Measurements from ENCODE around the gene CAPN5. TPM values are rescaled to one million over a fixed set of nuclear protein-coding genes. Genes with fewer than 3 reads are reported as not detected.
A peak's percentile ranks its signal among the peaks of the same experiment; 100 is the strongest.

Gene CAPN5
- total and polyA plus RNA-seq, 5 donors, result 2.9 to 6.9 (median 5.2) TPM

DNA sequence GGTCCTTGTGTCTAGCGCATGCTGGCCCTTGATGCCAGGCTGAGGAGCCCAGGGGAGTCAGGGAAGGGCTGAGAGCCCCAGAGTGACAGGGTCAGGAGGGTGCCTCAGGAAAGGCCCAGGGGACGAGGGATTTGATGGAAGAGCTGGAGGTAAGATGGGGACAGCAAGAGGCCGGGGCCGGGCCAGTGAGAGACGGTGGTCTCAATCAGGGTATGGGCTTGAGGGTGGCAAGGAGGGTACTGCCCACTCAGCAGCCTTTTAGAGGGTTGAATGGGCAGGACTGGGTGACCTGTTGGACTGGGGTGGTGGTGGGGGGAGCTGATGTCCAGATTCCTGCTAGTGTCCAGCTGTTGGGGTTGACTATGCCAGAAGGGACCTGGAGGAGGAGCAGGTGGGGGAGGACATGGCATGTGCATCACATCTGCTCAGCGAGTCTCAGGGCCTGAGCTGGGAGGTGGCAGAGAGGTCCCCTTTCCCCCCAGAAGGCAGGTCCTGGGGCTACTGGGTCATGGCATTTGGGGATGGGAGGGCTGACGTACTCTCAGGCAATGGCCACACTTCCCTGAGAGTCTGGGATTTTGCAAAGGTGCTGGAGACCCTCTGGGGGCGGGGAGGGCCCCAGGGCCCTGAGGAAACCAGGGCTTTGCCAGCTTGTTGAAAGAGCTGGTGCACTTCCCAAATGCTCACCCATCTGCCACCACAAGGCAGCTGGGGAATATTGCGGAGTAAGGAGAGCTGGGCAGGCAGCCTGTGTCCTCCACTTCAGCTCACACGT is 79.7 kb downstream of the CAPN5 start:
- H3K4me1 ChIP-seq (ENCODE audit: control insufficient read depth, insufficient read depth, low read length), result peaks cover 3% of the 10 kb centered on the region
- ATAC-seq (peak in 1 of 2 donors; percentile 12), DNase-seq (peak in 1 of 3 donors; percentile 33)
- intact Hi-C loops (cut with DNase I), result no loop called here
- no peak overlapping the region for H3K4me3 ChIP-seq (ENCODE audit: low read length)
- WGBS, result 87% methylated on average over 10 of the region's 10 CpGs
- H3K9me3 ChIP-seq (ENCODE audit: control insufficient read depth, low read length), result no peaks in the 10 kb centered on the region
- no peaks in the 10 kb centered on the region for H3K27me3 ChIP-seq (ENCODE audit: control insufficient read depth, insufficient read depth)
- H3K27ac ChIP-seq (ENCODE audit: low read length), result no peak overlapping the region

DNA sequence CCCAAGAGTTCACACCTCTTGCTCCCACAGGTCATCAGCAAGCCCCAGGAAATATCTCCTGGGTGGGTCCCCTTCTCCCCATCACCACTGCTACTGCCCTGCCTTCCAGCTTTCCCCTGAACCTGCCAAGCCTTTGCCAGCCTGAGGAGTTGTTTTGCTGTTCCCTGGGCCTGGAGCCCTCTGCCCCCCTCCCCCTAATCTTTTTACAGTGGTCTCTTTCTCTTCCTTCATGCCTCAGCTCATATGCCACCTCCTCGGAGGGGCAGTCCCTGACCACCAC is 80.2 kb downstream of the CAPN5 start:
- Histone ChIP-seq H3K4me1 (ENCODE audit: control insufficient read depth, insufficient read depth, low read length) (peaks cover 3% of the 10 kb centered on the region), H3K9me3 (ENCODE audit: control insufficient read depth, low read length) (no peaks in the 10 kb centered on the region), H3K4me3 (ENCODE audit: low read length) (no peak overlapping the region), H3K27me3 (ENCODE audit: control insufficient read depth, insufficient read depth) (no peaks in the 10 kb centered on the region), H3K27ac (ENCODE audit: low read length) (no peak overlapping the region)
- WGBS, result 95% methylated on average over 1 of the region's 1 CpG
- intact Hi-C loops (cut with DNase I), result no loop called here
- DNase-seq (no peak), ATAC-seq (no peak)

DNA sequence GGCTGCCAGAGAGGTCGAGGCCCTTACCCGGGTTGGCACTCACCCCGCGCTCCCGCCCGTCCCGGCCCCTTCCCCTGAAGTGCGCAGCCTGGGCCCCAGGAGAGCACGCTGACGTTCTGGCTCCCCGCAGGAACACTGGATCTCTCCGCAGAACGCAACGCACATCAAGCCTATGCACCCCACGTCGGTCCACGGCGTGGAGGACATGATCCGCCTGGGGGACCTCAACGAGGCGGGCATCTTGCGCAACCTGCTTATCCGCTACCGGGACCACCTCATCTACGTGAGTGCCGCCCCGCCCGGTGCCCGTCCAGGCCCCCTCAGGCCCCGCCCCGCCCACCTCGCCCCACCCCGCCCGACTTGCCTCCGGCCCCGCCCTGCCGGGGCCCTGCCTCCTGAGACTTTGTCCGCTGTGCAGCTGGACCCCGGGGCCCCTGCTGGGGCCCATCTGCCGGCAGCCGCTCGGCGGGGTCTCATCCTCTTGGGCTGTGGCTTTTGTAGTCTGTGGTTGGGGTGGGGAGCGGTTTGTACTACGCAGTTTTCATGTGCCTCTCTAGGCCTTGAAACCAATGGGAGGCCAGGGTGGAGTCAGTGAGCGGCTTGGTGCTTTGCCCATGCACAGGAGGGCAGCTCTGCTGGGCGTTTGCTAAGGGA is 81.0 kb downstream of the CAPN5 start:
- ATAC-seq (peak; percentile 23 to 28), DNase-seq (peak in 2 of 3 donors; percentile 57 to 66)
- Histone ChIP-seq H3K4me1 (ENCODE audit: control insufficient read depth, insufficient read depth, low read length) (peaks cover 3% of the 10 kb centered on the region), H3K4me3 (ENCODE audit: low read length) (peak overlapping the region; percentile 21), H3K9me3 (ENCODE audit: control insufficient read depth, low read length) (no peaks in the 10 kb centered on the region), H3K27ac (ENCODE audit: low read length) (no peak overlapping the region), H3K27me3 (ENCODE audit: control insufficient read depth, insufficient read depth) (no peaks in the 10 kb centered on the region)
- intact Hi-C loops (cut with DNase I), result no loop called here
- WGBS, result 25% methylated on average over 47 of the region's 47 CpGs

DNA sequence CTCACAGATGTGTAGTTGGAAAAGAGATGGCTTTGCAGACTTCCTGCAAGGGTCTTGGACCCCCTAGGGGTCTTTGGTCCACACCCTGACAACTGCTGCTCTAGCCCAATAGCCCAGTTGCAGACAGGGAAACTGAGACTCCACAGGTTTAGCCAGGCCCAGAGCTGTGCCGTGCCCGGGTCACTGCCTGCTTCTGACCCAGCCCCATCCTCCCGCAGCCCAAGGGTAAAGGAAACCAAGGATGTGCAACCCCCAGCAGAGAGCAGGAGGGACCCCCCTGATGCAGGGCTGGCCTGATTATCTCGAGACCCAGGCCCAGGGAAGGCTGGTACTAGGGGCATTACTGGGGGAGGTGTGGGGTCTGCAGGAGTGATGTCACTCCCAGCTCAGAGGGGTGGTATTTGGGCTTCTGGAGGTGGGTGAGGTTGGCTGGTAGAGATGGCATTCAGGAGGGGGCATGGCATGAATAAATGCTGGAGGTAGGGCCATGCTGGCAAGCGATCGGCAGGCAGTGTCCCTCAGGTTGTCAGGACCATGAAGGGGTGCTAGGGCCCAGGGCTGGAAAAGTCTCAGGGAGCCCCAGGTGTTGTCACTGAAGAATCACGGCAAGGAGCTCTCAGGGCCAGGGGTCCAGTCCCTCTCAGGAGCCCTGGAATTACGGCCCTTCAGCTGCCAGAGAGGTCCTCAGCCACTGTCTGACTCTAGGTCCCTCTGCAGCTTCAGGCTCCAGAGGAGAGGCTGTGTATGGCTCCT is 82.4 kb downstream of the CAPN5 start:
- 89% methylated on average over 8 of the region's 8 CpGs for WGBS
- no peak for ATAC-seq
- intact Hi-C loops (cut with DNase I), result no loop called here

DNA sequence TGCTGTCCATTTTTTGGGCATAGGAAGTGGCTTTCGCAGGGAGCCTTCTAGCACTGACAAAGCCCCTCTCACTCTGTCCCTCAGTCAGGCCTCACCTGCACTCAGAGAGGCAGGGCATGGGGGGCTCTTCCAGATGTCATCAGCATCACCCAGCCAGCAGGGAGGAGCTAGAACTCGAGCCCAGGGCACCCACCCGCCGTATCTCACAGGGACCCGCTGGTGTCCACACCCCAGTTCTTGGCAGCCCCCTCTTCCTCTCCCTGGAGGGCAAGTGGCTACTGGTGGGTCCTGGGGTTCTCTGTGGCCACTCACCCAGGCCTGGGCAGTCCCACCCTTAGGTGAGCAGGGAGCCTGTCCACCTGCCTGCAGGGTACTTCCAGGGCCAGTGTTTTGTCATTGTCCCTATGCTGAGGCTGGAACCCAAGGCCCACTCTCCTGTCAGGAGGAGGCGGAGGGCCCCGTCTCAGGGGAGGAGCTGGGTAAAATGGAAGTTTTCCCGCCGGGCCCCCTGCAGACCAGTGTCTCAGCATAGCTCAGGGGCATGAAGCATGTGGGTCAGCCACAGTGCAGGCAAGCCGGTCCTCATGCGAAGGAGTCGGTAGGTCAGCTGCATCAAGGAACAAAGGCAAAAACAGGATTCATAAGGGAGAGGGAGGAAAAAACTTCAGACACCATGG is 83.1 kb downstream of the CAPN5 start:
- no peaks in the 10 kb centered on the region for H3K27me3 ChIP-seq (ENCODE audit: control insufficient read depth, insufficient read depth)
- H3K9me3 ChIP-seq (ENCODE audit: control insufficient read depth, low read length), result no peaks in the 10 kb centered on the region
- H3K4me3 ChIP-seq (ENCODE audit: low read length), result no peak overlapping the region
- 84% methylated on average over 12 of the region's 12 CpGs for WGBS
- DNase-seq (peak in 1 of 3 donors; percentile 46), ATAC-seq (no peak)
- intact Hi-C loops (cut with DNase I), result no loop called here
- H3K4me1 ChIP-seq (ENCODE audit: control insufficient read depth, insufficient read depth, low read length), result peaks cover 3% of the 10 kb centered on the region
- no peak overlapping the region for H3K27ac ChIP-seq (ENCODE audit: low read length)

More for the DNA sequence above, 82.4 kb downstream of the CAPN5 start:
- H3K4me1 ChIP-seq (ENCODE audit: control insufficient read depth, insufficient read depth, low read length), result peaks cover 3% of the 10 kb centered on the region
- H3K27me3 ChIP-seq (ENCODE audit: control insufficient read depth, insufficient read depth), result no peaks in the 10 kb centered on the region
- H3K9me3 ChIP-seq (ENCODE audit: control insufficient read depth, low read length), result no peaks in the 10 kb centered on the region
- H3K27ac ChIP-seq (ENCODE audit: low read length), result no peak overlapping the region
- no peak overlapping the region for H3K4me3 ChIP-seq (ENCODE audit: low read length)
- DNase-seq, result peak in 1 of 3 donors; percentile 25

DNA sequence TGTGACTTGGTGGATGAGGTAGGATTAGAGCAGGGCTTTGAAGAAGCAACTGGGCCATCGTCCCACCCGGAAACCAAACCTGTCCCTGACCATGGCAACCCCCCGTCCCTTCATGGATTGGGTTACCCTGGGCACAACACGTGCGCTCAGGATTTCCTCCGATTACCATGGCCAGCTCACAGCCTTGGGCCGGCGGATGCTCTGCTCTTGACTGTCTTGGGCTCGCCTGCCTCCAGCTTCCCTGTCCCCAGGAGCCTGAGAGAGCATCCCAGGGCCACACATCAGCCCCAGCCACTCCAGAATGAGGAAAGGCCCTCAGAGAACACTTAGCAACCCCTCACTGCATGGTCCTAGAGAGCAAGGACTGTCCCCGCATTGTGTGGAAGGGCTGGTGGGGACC is 84.1 kb downstream of the CAPN5 start:
- Histone ChIP-seq H3K4me3 (ENCODE audit: low read length) (no peak overlapping the region), H3K27ac (ENCODE audit: low read length) (no peak overlapping the region), H3K4me1 (ENCODE audit: control insufficient read depth, insufficient read depth, low read length) (peaks cover 3% of the 10 kb centered on the region), H3K27me3 (ENCODE audit: control insufficient read depth, insufficient read depth) (no peaks in the 10 kb centered on the region), H3K9me3 (ENCODE audit: control insufficient read depth, low read length) (no peaks in the 10 kb centered on the region)
- ATAC-seq (no peak), DNase-seq (peak in 1 of 3 donors; percentile 31)
- intact Hi-C loops (cut with DNase I), result no loop called here
- 94% methylated on average over 10 of the region's 10 CpGs for WGBS

DNA sequence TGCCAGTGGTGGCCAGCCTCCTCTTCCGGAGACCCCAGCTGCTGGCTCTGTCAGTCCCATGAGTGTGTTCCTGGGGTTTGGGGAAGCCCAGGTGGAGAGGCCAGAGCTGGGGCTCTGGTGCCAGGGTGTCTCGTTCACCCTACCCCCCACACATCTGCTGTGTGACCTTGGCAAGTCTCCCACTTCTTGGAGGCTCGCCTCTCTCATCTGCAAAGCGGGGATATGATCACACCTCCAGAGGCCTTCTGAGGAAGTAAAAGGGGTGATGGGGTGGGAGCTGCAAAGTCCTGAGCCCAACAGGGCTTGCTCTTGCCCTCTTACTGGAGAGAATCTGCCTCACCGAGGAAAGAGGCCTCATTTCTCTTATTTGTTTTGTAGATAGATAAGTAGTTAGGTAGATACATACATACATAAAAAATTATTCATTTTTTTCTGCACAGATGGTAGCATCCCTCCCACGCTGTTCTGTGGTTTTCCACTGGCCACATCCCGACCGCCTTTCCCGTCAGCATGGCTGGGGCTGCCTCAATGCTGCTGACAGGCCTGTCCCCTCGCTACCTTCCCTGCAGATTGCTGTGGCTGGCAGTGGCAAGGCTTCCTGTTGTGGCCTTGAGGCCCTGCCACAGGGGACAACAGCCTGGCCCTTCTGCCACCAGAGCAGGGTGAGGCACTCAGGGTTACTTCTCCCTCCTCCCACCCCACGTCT is 85.2 kb downstream of the CAPN5 start:
- no peaks in the 10 kb centered on the region for H3K4me1 ChIP-seq (ENCODE audit: control insufficient read depth, insufficient read depth, low read length)
- no peaks in the 10 kb centered on the region for H3K27me3 ChIP-seq (ENCODE audit: control insufficient read depth, insufficient read depth)
- no peaks in the 10 kb centered on the region for H3K9me3 ChIP-seq (ENCODE audit: control insufficient read depth, low read length)
- H3K4me3 ChIP-seq (ENCODE audit: low read length), result no peak overlapping the region
- WGBS, result 76% methylated on average over 11 of the region's 11 CpGs
- no peak overlapping the region for H3K27ac ChIP-seq (ENCODE audit: low read length)
- intact Hi-C loops (cut with DNase I), result no loop called here
- DNase-seq (peak in 1 of 3 donors; percentile 38), ATAC-seq (no peak)

DNA sequence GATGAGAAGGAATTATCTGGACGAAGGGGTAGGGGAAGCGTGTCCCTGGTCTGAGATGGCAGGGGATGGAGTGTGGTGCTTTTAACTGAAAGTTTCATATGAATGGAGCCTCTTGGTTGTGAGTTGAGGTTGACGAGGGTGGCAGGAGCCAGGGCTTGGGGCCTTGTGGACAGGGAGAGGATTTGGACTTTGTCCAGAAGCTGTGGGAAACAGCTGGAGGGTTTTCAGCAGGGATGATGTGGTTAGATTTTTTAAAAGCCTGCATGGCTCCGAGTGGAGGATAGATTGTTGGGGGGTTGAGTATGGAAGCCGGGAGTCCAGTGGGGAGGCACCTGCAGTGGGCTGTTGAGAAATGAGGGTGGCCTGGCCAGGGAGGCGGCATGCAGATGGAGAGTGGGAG is 86.1 kb downstream of the CAPN5 start:
- intact Hi-C loops (cut with DNase I), result no loop called here
- 75% methylated on average over 6 of the region's 6 CpGs for WGBS
- Histone ChIP-seq H3K9me3 (ENCODE audit: control insufficient read depth, low read length) (no peaks in the 10 kb centered on the region), H3K27ac (ENCODE audit: low read length) (no peak overlapping the region), H3K4me1 (ENCODE audit: control insufficient read depth, insufficient read depth, low read length) (no peaks in the 10 kb centered on the region), H3K27me3 (ENCODE audit: control insufficient read depth, insufficient read depth) (no peaks in the 10 kb centered on the region), H3K4me3 (ENCODE audit: low read length) (no peak overlapping the region)
- ATAC-seq, result no peak
- peak in 1 of 3 donors; percentile 7 for DNase-seq

DNA sequence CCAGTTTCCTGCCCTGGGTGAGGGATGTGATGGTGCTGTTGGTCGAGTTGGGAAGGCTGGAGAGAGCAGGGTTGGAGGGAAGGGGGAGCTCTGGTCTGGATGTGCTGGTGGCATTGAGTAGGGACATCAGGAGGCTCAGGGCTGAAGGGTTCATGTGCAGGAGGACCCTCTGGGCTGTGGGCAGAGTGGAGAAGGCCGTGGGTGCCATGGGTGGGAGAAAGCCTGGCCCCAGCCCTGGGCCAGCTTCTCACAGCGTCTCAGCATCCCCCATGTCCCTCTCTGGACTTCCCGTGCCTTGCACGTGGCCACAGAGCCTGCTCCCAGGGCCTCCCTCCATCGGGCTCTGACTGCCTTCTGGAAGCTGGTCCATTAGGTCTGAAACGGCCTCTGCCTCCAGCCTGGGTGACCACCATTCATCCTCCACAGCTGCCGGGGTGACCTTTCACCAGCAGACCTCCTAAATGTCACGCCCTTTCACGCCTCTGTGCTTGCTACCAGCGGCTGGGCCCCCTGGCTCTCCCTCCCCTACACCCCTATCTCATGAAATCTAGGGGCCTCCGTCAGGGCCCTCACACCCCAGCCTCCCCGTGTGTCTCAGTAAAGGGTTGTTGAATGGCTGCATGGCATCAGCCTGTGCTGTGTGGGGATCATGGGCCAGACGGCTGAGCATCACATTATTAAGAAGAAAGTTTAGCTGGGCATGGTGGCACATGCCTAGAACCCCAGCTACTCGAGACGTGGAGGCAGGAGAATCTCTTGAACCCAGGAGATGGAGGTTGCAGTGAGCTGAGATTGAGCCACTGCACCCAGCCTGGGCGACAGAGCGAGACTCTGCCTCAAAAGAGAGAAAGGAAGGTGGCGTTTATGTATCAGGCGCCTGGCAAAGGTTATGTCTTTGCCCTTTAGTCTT is 86.8 kb downstream of the CAPN5 start:
- Histone ChIP-seq H3K4me1 (ENCODE audit: control insufficient read depth, insufficient read depth, low read length) (no peaks in the 10 kb centered on the region), H3K27ac (ENCODE audit: low read length) (no peak overlapping the region), H3K4me3 (ENCODE audit: low read length) (no peak overlapping the region), H3K27me3 (ENCODE audit: control insufficient read depth, insufficient read depth) (no peaks in the 10 kb centered on the region), H3K9me3 (ENCODE audit: control insufficient read depth, low read length) (no peaks in the 10 kb centered on the region)
- intact Hi-C loops (cut with DNase I), result no loop called here
- 88% methylated on average over 20 of the region's 20 CpGs for WGBS
- ATAC-seq (no peak), DNase-seq (peak in 1 of 3 donors; percentile 42)
